Psoas muscle (tissue), 8 donors: ENCODE measurements around the gene AIM2. TPM values are rescaled to one million over a fixed set of nuclear protein-coding genes. Genes with fewer than 3 reads are reported as not detected.

ENCODE experiments used
- ATAC-seq, 4 donors: fragments of 200-7000 bp; cut with Tn5 transposase; one replicate each; pipeline ENCODE4 v1.9.1; 2020; ENCODE audit warnings: moderate library complexity in 3 of 4, mild to moderate bottlenecking in 2 of 4
- DNase-seq, 2 donors: peaks; one replicate each; pipeline ENCODE4 v3.0.0-alpha.2; 2020
- H3K27ac ChIP-seq: fragments of 200-600 bp; one replicate; pipeline ENCODE4 v1.8.0; 2022
- H3K27me3 ChIP-seq, 3 donors: fragments of 200-600 bp in 1 of 3; one replicate each; pipeline versions ENCODE4 v1.6.1 to v1.8.0; 2013 to 2022; ENCODE audit warnings: low read length in 2 of 3, mild to moderate bottlenecking in 2 of 3, moderate library complexity in 1 of 3; ENCODE audit not compliant: insufficient read depth in 3 of 3
- H3K36me3 ChIP-seq, 2 donors: fragments of 200-600 bp in 1 of 2; one replicate each; pipeline versions ENCODE4 v1.6.1 to v1.8.0; 2013 to 2022; ENCODE audit warnings: low read depth in 1 of 2, mild to moderate bottlenecking in 1 of 2, moderate library complexity in 1 of 2; ENCODE audit not compliant: insufficient read depth in 1 of 2
- H3K4me1 ChIP-seq: fragments of 200-600 bp; one replicate; pipeline ENCODE4 v1.8.0; 2022
- H3K4me3 ChIP-seq: fragments of 200-600 bp; one replicate; pipeline ENCODE4 v1.8.0; 2022; ENCODE audit warnings: mild to moderate bottlenecking
- H3K9me3 ChIP-seq: fragments of 200-600 bp; one replicate; pipeline ENCODE4 v1.8.0; 2022
- CTCF ChIP-seq: fragments of 200-600 bp; IDR thresholded peaks from one replicate; pipeline ENCODE4 v1.8.0; 2022; ENCODE audit warnings: antibody characterized with exemption
- WGBS, 3 donors: extraction: QIAGEN DNeasy Blood & Tissue Kit; methylation state at CpG; one replicate each; pipeline versions ENCODE4 v1.1.6 to v1.1.7; 2013; 5-methylcytosine and 5-hydroxymethylcytosine counted together
- intact Hi-C, 2 donors: fragments of 100-400 bp; cut with DNase I; formaldehyde crosslinking; loops; one replicate each; pipeline versions ENCODE4 v1.11.0 to v1.14.2; 2022
- long read RNA-seq, 2 donors: library from polyadenylated mRNA; unstranded; transcript quantifications; one replicate each; pipeline ENCODE4 v2.0.0, GENCODE V29; 2021
- polyA plus RNA-seq, 3 donors: library from polyadenylated mRNA; stranded (reverse); fragments of 200-250 nt; gene quantifications; one replicate each; pipeline ENCODE4 v1.2.3, GENCODE V29; 2013
- total RNA-seq, 4 donors: library from RNA; stranded (reverse); fragmentation: NEBNext Ultra II Directional in 2 of 4; extraction: Animal tissue kit (Norgen Biotek cat#: 25700) in 2 of 4; gene quantifications; one replicate each; pipeline versions ENCODE4 v1.2.1 to v1.2.4, GENCODE V29; 2021 to 2023
- donor health status: healthy with polysubstance abuse.
- donor health status: DM: no; HTN: no; CAD: no; lungs with moderate emphysema.
- donor health status: Bipolar disorder and iron deficiency.
- donor health status: healthy.
- donor health status: DM: yes; HTN: yes; CAD: no.
- donor health status: DM: no; HTN: no; CAD: no.
- donor health status: DM: no; HTN: no; CAD: no.
- donor health status: DM: yes; HTN: yes; CAD: no.

The AIM2 gene
- total RNA-seq, result under 1 TPM in 3 of 4 donors, not detected in 1; 0.38 to 0.52 (median 0.40) TPM
- under 1 TPM in 2 of 3 donors, not detected in 1; 0.06 to 0.07 TPM for polyA plus RNA-seq
- long read RNA-seq, donor 1, result 0 reads
- long read RNA-seq, donor 2, partial matches to known transcripts, result 0 of 1 reads
- long read RNA-seq, donor 2, other reads (novel, unspliced or antisense), result 1 of 1 reads

- intact Hi-C loops, result loop anchor here in 1 of 2 donors (10.0 kb wide), 1 partner anchor 572 kb away; no protein-coding TSS in a partner anchor
- ATAC-seq, result no peak
- no peaks in the 10 kb centered on the region for H3K9me3 ChIP-seq
- H3K4me1 ChIP-seq, result no peaks in the 10 kb centered on the region
- DNase-seq, result no peak
- no peak for TF ChIP-seq CTCF
- no peak within 1 kb of the TSS for H3K27ac ChIP-seq
- H3K27me3 ChIP-seq, result no peaks in the 10 kb centered on the region
- 48 to 69% (median 65%) methylated on average over 6 of the region's 6 CpGs for WGBS, 3 donors
- no peak within 1 kb of the TSS for H3K4me3 ChIP-seq
- H3K36me3 ChIP-seq, result no peaks in the 10 kb centered on the region
These were observed at the start of gene AIM2 for GRCh38 chr1:159076438-159077119. Gene AIM2 (minus strand): TSS chr1:159076766. CDS start chr1:159073499, 3,267 bp downstream.

- Histone ChIP-seq H3K9me3 (no peaks in the 10 kb centered on the region), H3K27me3 (no peaks in the 10 kb centered on the region), H3K4me1 (no peaks in the 10 kb centered on the region), H3K27ac (no peak overlapping the region), H3K4me3 (no peak overlapping the region), H3K36me3 (no peaks in the 10 kb centered on the region)
- ATAC-seq (no peak), DNase-seq (no peak)
- no peak for TF ChIP-seq CTCF
- 79 to 85% (median 81%) methylated on average over 5 of the region's 5 CpGs for WGBS, 3 donors
- intact Hi-C loops, result no loop called here
These were observed 47.0 kb upstream of the AIM2 start for GRCh38 chr1:159123587-159123986.

GRCh38 chr1:159122005-159122621, 45.5 kb upstream of the AIM2 start:
- Histone ChIP-seq H3K27me3 (no peaks in the 10 kb centered on the region), H3K4me3 (no peak overlapping the region), H3K9me3 (no peaks in the 10 kb centered on the region), H3K27ac (no peak overlapping the region), H3K4me1 (no peaks in the 10 kb centered on the region), H3K36me3 (no peaks in the 10 kb centered on the region)
- ATAC-seq (no peak), DNase-seq (no peak)
- TF ChIP-seq CTCF, result no peak
- intact Hi-C loops, result no loop called here
- WGBS, 3 donors, result 28 to 40% (median 34%) methylated on average over 2 of the region's 2 CpGs

- TF ChIP-seq CTCF, result no peak
- Histone ChIP-seq H3K4me1 (no peaks in the 10 kb centered on the region), H3K4me3 (no peak overlapping the region), H3K27me3 (no peaks in the 10 kb centered on the region), H3K36me3 (no peaks in the 10 kb centered on the region), H3K9me3 (no peaks in the 10 kb centered on the region), H3K27ac (no peak overlapping the region)
- DNase-seq (no peak), ATAC-seq (no peak)
- intact Hi-C loops, result no loop called here
- WGBS, 3 donors, result 71 to 89% (median 88%) methylated on average over 1 of the region's 1 CpG
These were observed 45.0 kb upstream of the AIM2 start for GRCh38 chr1:159121526-159121925.
